ENCODE measurements around the gene TMEM271.
A peak's percentile ranks its signal among the peaks of the same experiment; 100 is the strongest.

TMEM271 gene

DNA sequence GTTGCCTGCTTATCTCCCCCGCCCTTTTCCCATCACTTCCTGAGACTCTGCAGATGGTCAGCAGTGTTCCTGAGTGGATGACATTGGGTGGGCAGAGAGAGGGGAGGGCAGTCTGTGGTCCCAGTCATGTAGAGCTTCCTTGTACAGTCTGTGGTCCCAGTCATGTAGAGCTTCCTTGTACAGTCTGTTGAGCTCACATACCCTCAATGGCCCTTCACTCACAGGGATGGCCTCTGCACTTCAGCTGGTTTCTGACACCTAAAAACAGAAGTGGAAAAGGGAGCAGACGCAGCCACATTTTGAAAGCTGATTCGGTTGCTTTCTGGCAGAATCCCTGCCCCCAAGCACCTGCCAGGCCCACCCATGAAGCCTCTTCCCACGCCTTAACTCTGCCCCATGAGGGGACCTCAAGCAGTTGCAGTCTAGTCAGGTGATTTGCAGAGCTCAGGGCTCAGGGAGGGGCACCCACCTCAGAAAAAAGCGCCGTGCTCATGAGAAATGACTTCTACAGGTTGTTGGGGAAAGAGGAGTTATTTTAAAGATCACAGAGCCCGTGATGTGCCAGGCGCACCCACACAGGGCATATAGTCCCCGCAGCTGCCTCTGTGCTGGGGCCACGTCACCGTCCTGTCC is 3.6 kb upstream of the TMEM271 start:
- Histone ChIP-seq H3K56ac (ENCODE audit: low read length) (no peak overlapping the region), H2BK120ac (ENCODE audit: low read depth, low read length) (no peak overlapping the region), H3K79me2 (ENCODE audit: control insufficient read depth, insufficient read depth, low read length) (no peaks in the 10 kb centered on the region), H3K9ac (ENCODE audit: low read length) (no peak overlapping the region), H3K4me3 (ENCODE audit: low read length) (no peak overlapping the region), H3K4me1 (ENCODE audit: control insufficient read depth, low read depth, low read length) (no peaks in the 10 kb centered on the region), H4K8ac (ENCODE audit: low read depth, low read length) (no peak overlapping the region), H2AK5ac (ENCODE audit: low read length) (no peak overlapping the region), H3K27ac (ENCODE audit: low read depth, low read length) (no peak overlapping the region), H3K79me1 (ENCODE audit: low read length) (no peaks in the 10 kb centered on the region), H3K18ac (ENCODE audit: low read length) (no peak overlapping the region), H3K27me3 (ENCODE audit: insufficient read depth, low read length, poor library complexity) (peaks cover 31% of the 10 kb centered on the region), H3K23ac (ENCODE audit: low read length) (no peak overlapping the region), H3K36me3 (ENCODE audit: control insufficient read depth, insufficient read depth, low read length) (no peaks in the 10 kb centered on the region), H3K4ac (ENCODE audit: low read depth, low read length) (no peak overlapping the region), H2BK15ac (replicated peaks; ENCODE audit: low read depth) (no peak overlapping the region), H2BK5ac (ENCODE audit: low read length) (no peak overlapping the region), H3K4me2 (ENCODE audit: low read length) (no peak overlapping the region), H4K5ac (ENCODE audit: low read length) (no peak overlapping the region)
- DNase-seq, result peak; percentile 9
- WGBS (ENCODE audit: extremely low coverage, insufficient coverage, low lambda C conversion rate), result no CpG with 5 or more reads among the region's 11 CpGs

DNA sequence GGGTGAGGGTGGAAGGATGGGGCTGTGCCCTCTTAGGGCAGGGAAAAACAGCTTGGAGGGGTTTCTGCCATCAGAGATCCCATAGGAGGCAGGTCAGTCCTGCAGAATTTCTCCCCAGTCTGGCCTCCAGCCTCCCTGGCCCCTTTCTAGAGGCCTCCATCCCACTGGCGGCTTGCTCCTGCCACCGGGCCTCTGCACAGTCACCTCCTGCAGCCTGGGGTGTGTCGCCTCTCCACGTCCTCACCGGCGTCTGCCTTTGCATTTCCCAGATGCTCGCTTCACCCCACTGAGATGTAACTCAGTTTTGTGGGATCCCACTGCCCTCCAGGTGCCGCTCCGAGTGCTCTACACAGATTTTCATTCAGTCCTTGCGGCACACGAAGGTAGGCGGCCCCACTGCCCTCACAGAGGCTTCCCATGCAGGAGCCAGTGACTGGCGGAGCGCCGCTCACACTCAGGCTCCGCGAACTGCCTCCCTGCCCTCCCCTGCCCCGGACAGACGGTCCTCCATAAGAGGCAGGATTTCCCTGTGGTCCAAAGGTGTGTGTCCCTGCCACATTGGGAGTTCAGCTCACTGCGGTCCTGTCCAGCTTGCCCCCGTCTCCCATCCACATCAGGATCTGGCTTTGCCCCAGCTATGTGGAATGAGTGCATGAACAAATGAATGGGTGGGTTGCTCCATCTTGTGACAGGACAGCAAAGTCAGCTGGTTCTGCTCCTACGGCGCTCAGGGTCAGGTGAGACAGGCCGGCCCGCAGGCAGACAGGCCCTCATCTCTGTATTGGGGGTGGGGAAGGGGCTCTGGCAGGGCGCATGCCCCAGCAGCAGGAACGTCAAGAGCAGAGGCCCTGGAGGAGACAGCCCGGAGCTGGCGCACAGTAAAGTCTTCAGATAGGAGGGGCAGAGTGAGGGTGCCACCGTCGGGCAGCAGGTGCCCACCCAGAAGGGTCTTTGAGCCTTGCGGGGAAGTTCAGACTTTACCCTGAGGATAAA is 2.7 kb upstream of the TMEM271 start:
- Histone ChIP-seq H4K8ac (ENCODE audit: low read depth, low read length) (no peak overlapping the region), H3K56ac (ENCODE audit: low read length) (no peak overlapping the region), H3K79me1 (ENCODE audit: low read length) (no peaks in the 10 kb centered on the region), H3K18ac (ENCODE audit: low read length) (no peak overlapping the region), H3K4ac (ENCODE audit: low read depth, low read length) (no peak overlapping the region), H3K4me2 (ENCODE audit: low read length) (no peak overlapping the region), H2AK5ac (ENCODE audit: low read length) (no peak overlapping the region), H3K79me2 (ENCODE audit: control insufficient read depth, insufficient read depth, low read length) (no peaks in the 10 kb centered on the region), H2BK15ac (replicated peaks; ENCODE audit: low read depth) (no peak overlapping the region), H3K27ac (ENCODE audit: low read depth, low read length) (no peak overlapping the region), H3K9ac (ENCODE audit: low read length) (no peak overlapping the region), H3K23ac (ENCODE audit: low read length) (no peak overlapping the region), H4K5ac (ENCODE audit: low read length) (no peak overlapping the region), H2BK120ac (ENCODE audit: low read depth, low read length) (no peak overlapping the region), H2BK5ac (ENCODE audit: low read length) (no peak overlapping the region), H3K4me3 (ENCODE audit: low read length) (no peak overlapping the region), H3K27me3 (ENCODE audit: insufficient read depth, low read length, poor library complexity) (peaks cover 39% of the 10 kb centered on the region), H3K4me1 (ENCODE audit: control insufficient read depth, low read depth, low read length) (no peaks in the 10 kb centered on the region), H3K36me3 (ENCODE audit: control insufficient read depth, insufficient read depth, low read length) (no peaks in the 10 kb centered on the region)
- WGBS (ENCODE audit: extremely low coverage, insufficient coverage, low lambda C conversion rate), result no CpG with 5 or more reads among the region's 32 CpGs
- no peak for DNase-seq

DNA sequence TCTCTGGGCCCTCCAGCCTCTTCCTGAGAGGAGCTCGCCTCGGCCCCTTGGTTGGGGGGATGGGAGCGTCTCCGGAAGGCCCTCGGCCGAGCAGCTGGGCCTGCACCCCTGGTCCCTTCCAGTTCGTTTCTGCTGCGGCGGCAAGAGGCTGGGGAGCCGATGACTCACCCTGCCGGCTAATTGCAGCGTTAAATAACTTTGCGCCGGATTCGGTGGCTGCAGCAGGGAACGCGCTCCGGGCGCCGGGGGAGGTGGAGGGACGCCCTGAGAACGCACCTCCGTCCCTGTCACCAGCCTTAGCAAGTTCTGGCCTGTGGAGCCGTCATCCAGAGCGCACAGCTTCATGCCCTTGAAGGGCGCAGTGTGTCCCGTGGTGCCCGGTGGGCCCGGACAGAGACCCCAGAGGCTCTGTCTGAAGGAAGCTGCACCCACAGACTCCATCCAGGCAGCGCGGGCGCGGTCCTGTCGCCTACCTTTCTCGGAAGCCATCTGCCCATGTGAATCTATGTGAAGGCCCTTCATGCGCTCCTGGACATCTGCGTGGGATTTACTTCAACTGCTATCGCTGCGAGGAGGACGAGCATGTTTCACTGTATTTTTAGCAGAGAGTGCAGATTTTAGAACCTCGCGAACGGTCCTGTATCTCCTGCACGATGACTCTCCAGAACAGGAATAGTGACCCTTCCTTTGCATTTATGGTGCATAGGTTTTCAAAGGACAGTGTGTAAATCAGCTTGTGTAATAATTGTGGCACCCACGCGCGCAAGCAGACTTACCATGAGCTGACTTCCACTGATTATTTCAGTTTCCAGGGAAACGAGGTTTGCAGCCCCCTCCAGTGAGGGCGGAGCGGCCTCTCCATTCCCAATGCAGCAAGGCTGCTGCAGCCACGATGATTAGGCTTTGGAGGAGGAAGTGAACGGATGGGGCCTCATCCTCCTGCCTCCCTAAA is 1.7 kb upstream of the TMEM271 start:
- Histone ChIP-seq H3K4me2 (ENCODE audit: low read length) (peak overlapping the region; percentile 9), H3K27ac (ENCODE audit: low read depth, low read length) (no peak overlapping the region), H3K27me3 (ENCODE audit: insufficient read depth, low read length, poor library complexity) (peaks cover 47% of the 10 kb centered on the region), H4K5ac (ENCODE audit: low read length) (no peak overlapping the region), H3K4ac (ENCODE audit: low read depth, low read length) (no peak overlapping the region), H3K56ac (ENCODE audit: low read length) (no peak overlapping the region), H3K18ac (ENCODE audit: low read length) (no peak overlapping the region), H3K79me2 (ENCODE audit: control insufficient read depth, insufficient read depth, low read length) (no peaks in the 10 kb centered on the region), H3K23ac (ENCODE audit: low read length) (no peak overlapping the region), H2AK5ac (ENCODE audit: low read length) (no peak overlapping the region), H3K4me3 (ENCODE audit: low read length) (no peak overlapping the region), H2BK5ac (ENCODE audit: low read length) (no peak overlapping the region), H3K36me3 (ENCODE audit: control insufficient read depth, insufficient read depth, low read length) (no peaks in the 10 kb centered on the region), H3K9ac (ENCODE audit: low read length) (no peak overlapping the region), H3K79me1 (ENCODE audit: low read length) (no peaks in the 10 kb centered on the region), H3K4me1 (ENCODE audit: control insufficient read depth, low read depth, low read length) (no peaks in the 10 kb centered on the region), H2BK15ac (replicated peaks; ENCODE audit: low read depth) (no peak overlapping the region), H2BK120ac (ENCODE audit: low read depth, low read length) (no peak overlapping the region), H4K8ac (ENCODE audit: low read depth, low read length) (no peak overlapping the region)
- WGBS (ENCODE audit: extremely low coverage, insufficient coverage, low lambda C conversion rate), result no CpG with 5 or more reads among the region's 52 CpGs
- DNase-seq, result peak; percentile 76

DNA sequence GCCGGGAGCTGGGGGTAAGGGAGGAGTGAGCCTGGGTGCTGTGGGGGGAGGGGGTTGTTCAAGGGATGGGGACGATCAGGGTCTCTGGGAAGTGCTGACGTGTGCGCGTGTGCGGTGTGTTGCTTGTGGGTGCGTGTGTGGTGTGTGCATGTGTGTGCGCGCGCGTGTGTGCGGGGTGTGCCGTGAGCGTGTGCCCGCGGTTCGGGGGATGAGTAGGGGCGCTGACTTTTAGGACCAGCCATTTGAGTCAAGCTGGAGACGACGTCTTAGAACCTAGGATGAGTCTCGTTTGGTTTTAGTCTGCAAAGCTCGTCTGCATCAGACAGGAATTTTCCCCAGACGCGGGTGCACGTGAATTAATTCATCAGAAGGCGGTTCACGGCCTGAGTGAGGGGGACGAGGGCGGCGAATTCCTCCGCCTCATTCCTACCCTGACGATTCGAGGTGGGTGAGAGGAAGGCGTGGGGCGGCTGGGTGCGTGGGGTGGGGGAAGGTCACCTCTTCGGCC is 950 bp upstream of the TMEM271 start:
- Histone ChIP-seq H3K79me2 (ENCODE audit: control insufficient read depth, insufficient read depth, low read length) (no peaks in the 10 kb centered on the region), H3K9ac (ENCODE audit: low read length) (no peak overlapping the region), H3K27me3 (ENCODE audit: insufficient read depth, low read length, poor library complexity) (peaks cover 49% of the 10 kb centered on the region), H3K18ac (ENCODE audit: low read length) (no peak overlapping the region), H2BK120ac (ENCODE audit: low read depth, low read length) (no peak overlapping the region), H3K79me1 (ENCODE audit: low read length) (no peaks in the 10 kb centered on the region), H4K8ac (ENCODE audit: low read depth, low read length) (no peak overlapping the region), H2BK5ac (ENCODE audit: low read length) (no peak overlapping the region), H4K5ac (ENCODE audit: low read length) (no peak overlapping the region), H3K36me3 (ENCODE audit: control insufficient read depth, insufficient read depth, low read length) (no peaks in the 10 kb centered on the region), H3K4me3 (ENCODE audit: low read length) (no peak overlapping the region), H3K4me1 (ENCODE audit: control insufficient read depth, low read depth, low read length) (no peaks in the 10 kb centered on the region), H3K27ac (ENCODE audit: low read depth, low read length) (no peak overlapping the region), H3K4ac (ENCODE audit: low read depth, low read length) (no peak overlapping the region), H2BK15ac (replicated peaks; ENCODE audit: low read depth) (no peak overlapping the region), H3K56ac (ENCODE audit: low read length) (peak overlapping the region; percentile 42), H3K4me2 (ENCODE audit: low read length) (peak overlapping the region; percentile 5), H3K23ac (ENCODE audit: low read length) (no peak overlapping the region), H2AK5ac (ENCODE audit: low read length) (no peak overlapping the region)
- no CpG with 5 or more reads among the region's 37 CpGs for WGBS (ENCODE audit: extremely low coverage, insufficient coverage, low lambda C conversion rate)
- peak; percentile 40 for DNase-seq

DNA sequence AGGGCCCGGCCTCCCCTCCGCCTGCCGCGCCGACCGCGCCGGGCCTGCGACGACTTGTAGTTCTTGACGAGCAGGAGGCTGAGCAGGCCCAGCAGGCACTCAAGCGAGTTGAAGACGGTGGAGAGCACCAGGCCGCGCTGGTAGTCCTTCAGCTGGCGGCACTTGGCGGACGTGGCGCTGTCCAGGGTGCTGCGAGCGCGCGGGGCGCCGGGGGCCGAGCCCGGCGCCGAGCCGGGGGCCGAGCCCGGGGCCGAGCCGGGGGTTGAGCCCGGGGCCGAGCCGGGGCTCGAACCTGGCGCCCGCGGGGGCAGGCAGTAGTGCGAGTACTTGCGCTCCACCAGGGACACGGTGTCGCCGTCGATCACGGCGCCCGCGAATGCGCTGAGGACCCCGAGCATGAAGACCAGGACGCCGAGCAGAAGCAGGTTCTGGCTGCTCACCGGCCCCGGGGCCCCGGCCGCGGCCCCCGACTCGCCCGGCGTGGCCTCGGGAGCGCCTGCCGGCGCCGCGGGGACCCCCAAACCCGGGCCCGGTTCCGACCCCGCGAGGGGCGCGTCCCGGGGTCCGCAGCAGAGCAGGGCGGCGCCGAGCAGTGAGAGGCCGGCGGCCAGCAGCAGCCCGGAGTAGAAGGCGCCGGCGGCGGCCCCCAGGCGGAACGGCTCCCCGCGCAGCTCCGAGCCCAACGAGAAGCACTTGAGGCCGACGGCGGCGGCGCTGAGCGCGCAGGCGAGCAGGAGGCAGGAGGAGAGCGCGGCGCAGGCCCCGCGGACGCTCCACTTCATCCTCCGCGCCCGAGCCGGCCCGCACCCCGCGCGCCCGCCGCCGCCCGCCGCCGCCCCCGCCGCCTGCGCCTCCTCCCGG is 584 bp downstream of the TMEM271 start:
- Histone ChIP-seq H3K4me2 (ENCODE audit: low read length) (peak overlapping the region; percentile 9), H3K9ac (ENCODE audit: low read length) (no peak overlapping the region), H3K18ac (ENCODE audit: low read length) (no peak overlapping the region), H3K36me3 (ENCODE audit: control insufficient read depth, insufficient read depth, low read length) (no peaks in the 10 kb centered on the region), H3K56ac (ENCODE audit: low read length) (no peak overlapping the region), H3K23ac (ENCODE audit: low read length) (no peak overlapping the region), H2BK15ac (replicated peaks; ENCODE audit: low read depth) (no peak overlapping the region), H3K27ac (ENCODE audit: low read depth, low read length) (no peak overlapping the region), H3K79me2 (ENCODE audit: control insufficient read depth, insufficient read depth, low read length) (no peaks in the 10 kb centered on the region), H3K4me3 (ENCODE audit: low read length) (no peak overlapping the region), H2BK5ac (ENCODE audit: low read length) (no peak overlapping the region), H4K8ac (ENCODE audit: low read depth, low read length) (no peak overlapping the region), H3K79me1 (ENCODE audit: low read length) (no peaks in the 10 kb centered on the region), H3K4me1 (ENCODE audit: control insufficient read depth, low read depth, low read length) (no peaks in the 10 kb centered on the region), H2AK5ac (ENCODE audit: low read length) (no peak overlapping the region), H2BK120ac (ENCODE audit: low read depth, low read length) (no peak overlapping the region), H4K5ac (ENCODE audit: low read length) (no peak overlapping the region), H3K4ac (ENCODE audit: low read depth, low read length) (no peak overlapping the region), H3K27me3 (ENCODE audit: insufficient read depth, low read length, poor library complexity) (peaks cover 49% of the 10 kb centered on the region)
- no CpG with 5 or more reads among the region's 127 CpGs for WGBS (ENCODE audit: extremely low coverage, insufficient coverage, low lambda C conversion rate)
- peak; percentile 92 for DNase-seq

All from mesendoderm (in vitro differentiated cells).